Colonic mucosa (tissue), 4 donors: ENCODE data around the gene IQSEC1. TPM values are rescaled to one million over a fixed set of nuclear protein-coding genes. Genes with fewer than 3 reads are reported as not detected.

ENCODE experiments used
- DNase-seq: peaks from one replicate; pipeline ENCODE4 v3.0.0-alpha.2; 2020
- H3K27ac ChIP-seq: fragments of 200-600 bp; one replicate; pipeline ENCODE4 v1.8.0; 2021
- H3K27me3 ChIP-seq: fragments of 200-600 bp; one replicate; pipeline ENCODE4 v1.8.0; 2021
- H3K36me3 ChIP-seq: fragments of 200-600 bp; one replicate; pipeline ENCODE4 v1.8.0; 2021
- H3K4me1 ChIP-seq: fragments of 200-600 bp; one replicate; pipeline ENCODE4 v1.8.0; 2021; ENCODE audit warnings: mild to moderate bottlenecking
- H3K4me3 ChIP-seq: fragments of 200-600 bp; one replicate; pipeline ENCODE4 v1.8.0; 2021
- H3K9ac ChIP-seq, 2 donors: one replicate each; pipeline ENCODE4 v1.7.0; 2013; ENCODE audit warnings: control low read depth in 2 of 2, low read depth in 2 of 2, low read length in 2 of 2
- H3K9me3 ChIP-seq: fragments of 200-600 bp; one replicate; pipeline ENCODE4 v1.8.0; 2021
- intact Hi-C: fragments of 100-400 bp; cut with DNase I; formaldehyde crosslinking; loops from one replicate; pipeline ENCODE4 v1.14.1; 2022
- total RNA-seq, 2 donors: library from RNA; stranded (reverse); fragmentation: NEBNext Ultra II Directional in 1 of 2; extraction: Animal tissue kit (Norgen Biotek cat#: 25700) in 1 of 2; gene quantifications; one replicate each; pipeline ENCODE4 v1.2.1, GENCODE V29; 2021
- TF ChIP-seq, protein P1 (sequence below): fragments of 200-600 bp; IDR thresholded peaks from one replicate; pipeline ENCODE4 v1.8.0; 2022; ENCODE audit warnings: antibody characterized with exemption, mild to moderate bottlenecking
- donor health status: healthy.
- donor health status: DM: no; HTN: no; CAD: no.
- donor health status: DM: no; HTN: no; CAD: no.

Gene IQSEC1
- total RNA-seq, 2 donors from 2014 or later, result 14.8 to 19.2 TPM

DNA sequence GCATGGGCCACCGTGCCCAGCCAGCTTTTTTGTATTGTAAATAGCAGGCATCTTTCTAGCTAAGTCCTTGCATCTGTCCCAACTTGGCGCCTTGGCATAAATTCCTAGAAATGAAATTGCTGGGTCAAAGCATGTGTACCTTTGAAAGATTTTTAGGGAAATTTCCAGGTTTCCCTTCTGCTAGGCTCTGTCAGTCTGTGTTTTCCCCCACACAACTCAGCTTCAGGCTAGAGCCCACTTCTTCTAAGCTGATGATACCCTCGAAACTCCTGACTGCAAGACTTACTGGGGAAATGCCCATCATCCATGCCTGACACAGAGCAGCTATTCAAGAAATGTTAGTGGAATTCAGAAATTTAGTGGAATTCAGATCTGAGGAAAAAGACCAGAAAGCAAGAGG lies 221.0 kb downstream of the IQSEC1 start:
- intact Hi-C loops, result no loop called here

More for the DNA sequence above, 221.0 kb downstream of the IQSEC1 start:
- Histone ChIP-seq H3K4me1 (no peaks in the 10 kb centered on the region), H3K36me3 (no peaks in the 10 kb centered on the region), H3K4me3 (no peak overlapping the region), H3K9me3 (no peaks in the 10 kb centered on the region), H3K27me3 (no peaks in the 10 kb centered on the region), H3K9ac (no peak overlapping the region), H3K27ac (no peak overlapping the region)
- DNase-seq, result no peak
- TF ChIP-seq, protein P1, sequence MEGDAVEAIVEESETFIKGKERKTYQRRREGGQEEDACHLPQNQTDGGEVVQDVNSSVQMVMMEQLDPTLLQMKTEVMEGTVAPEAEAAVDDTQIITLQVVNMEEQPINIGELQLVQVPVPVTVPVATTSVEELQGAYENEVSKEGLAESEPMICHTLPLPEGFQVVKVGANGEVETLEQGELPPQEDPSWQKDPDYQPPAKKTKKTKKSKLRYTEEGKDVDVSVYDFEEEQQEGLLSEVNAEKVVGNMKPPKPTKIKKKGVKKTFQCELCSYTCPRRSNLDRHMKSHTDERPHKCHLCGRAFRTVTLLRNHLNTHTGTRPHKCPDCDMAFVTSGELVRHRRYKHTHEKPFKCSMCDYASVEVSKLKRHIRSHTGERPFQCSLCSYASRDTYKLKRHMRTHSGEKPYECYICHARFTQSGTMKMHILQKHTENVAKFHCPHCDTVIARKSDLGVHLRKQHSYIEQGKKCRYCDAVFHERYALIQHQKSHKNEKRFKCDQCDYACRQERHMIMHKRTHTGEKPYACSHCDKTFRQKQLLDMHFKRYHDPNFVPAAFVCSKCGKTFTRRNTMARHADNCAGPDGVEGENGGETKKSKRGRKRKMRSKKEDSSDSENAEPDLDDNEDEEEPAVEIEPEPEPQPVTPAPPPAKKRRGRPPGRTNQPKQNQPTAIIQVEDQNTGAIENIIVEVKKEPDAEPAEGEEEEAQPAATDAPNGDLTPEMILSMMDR, result no peak

Other genes starting within 250 kb of the IQSEC1 start
- 1,000 to 10,000 TPM; 1,239 to 1,262 TPM for gene RPL32, start 231.9 kb downstream of the IQSEC1 start, total RNA-seq